ENCODE results near the gene PXDC1. TPM values are rescaled to one million over a fixed set of nuclear protein-coding genes. Genes with fewer than 3 reads are reported as not detected.

Gene PXDC1
- total RNA-seq, 1 experiment from 2014 or later = 6.3 TPM

DNA sequence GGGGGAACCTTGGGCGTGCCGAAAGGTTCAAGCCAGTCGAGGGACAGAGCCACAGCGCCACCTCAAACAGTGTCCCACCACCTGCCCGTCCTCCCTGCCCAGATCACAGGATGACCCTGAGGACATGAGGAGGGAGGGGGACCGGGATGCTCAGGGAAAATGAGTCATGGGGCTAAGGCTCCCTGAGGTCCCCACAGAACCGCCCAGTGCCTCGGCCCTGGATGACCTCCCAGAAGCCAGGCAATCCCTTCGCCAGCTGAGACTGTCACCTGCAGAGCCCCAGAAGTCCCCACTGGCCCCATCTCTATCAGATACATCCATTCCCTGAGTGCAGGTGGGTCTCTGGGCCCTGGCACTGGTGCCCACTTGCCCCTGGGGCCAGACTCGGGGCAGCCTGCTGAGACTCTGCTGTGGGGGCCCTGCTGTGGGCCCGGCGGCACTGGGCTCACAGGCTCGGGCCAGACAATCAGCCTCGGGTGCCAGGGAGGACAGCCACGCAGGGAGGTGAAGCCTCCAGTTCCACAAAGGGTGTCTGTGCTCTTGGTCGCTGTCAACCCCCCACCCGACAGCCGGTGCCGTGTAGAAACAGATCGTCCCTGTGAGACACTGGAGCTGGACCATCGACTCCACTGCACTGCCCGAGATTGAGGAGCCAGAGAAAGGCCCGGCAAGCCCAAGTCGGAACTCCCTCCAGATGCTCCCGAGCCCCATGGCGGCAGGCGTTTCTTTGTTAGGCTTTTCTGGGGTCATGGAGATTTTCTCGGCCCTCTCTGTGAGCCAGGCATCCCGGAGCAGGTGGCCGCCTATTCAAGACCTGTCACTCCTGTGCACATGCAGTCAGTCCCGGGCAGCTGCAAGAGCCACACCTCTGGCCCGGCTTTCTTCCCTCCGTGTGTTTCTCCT, 26.1 kb downstream of the PXDC1 start:
- DNase-seq (ENCODE audit: low read depth, low spot score) (no peak), ATAC-seq (no peak)
- no peak for TF ChIP-seq CEBPB (IDR thresholded peaks at IDR 0.05; ENCODE audit: low read depth)
- no peak for TF ChIP-seq ZFX (IDR thresholded peaks at IDR 0.05)
- TF ChIP-seq, protein P1, sequence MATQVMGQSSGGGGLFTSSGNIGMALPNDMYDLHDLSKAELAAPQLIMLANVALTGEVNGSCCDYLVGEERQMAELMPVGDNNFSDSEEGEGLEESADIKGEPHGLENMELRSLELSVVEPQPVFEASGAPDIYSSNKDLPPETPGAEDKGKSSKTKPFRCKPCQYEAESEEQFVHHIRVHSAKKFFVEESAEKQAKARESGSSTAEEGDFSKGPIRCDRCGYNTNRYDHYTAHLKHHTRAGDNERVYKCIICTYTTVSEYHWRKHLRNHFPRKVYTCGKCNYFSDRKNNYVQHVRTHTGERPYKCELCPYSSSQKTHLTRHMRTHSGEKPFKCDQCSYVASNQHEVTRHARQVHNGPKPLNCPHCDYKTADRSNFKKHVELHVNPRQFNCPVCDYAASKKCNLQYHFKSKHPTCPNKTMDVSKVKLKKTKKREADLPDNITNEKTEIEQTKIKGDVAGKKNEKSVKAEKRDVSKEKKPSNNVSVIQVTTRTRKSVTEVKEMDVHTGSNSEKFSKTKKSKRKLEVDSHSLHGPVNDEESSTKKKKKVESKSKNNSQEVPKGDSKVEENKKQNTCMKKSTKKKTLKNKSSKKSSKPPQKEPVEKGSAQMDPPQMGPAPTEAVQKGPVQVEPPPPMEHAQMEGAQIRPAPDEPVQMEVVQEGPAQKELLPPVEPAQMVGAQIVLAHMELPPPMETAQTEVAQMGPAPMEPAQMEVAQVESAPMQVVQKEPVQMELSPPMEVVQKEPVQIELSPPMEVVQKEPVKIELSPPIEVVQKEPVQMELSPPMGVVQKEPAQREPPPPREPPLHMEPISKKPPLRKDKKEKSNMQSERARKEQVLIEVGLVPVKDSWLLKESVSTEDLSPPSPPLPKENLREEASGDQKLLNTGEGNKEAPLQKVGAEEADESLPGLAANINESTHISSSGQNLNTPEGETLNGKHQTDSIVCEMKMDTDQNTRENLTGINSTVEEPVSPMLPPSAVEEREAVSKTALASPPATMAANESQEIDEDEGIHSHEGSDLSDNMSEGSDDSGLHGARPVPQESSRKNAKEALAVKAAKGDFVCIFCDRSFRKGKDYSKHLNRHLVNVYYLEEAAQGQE (IDR thresholded peaks at IDR 0.05; ENCODE audit: low read depth) = no peak
- TF ChIP-seq, protein P2, sequence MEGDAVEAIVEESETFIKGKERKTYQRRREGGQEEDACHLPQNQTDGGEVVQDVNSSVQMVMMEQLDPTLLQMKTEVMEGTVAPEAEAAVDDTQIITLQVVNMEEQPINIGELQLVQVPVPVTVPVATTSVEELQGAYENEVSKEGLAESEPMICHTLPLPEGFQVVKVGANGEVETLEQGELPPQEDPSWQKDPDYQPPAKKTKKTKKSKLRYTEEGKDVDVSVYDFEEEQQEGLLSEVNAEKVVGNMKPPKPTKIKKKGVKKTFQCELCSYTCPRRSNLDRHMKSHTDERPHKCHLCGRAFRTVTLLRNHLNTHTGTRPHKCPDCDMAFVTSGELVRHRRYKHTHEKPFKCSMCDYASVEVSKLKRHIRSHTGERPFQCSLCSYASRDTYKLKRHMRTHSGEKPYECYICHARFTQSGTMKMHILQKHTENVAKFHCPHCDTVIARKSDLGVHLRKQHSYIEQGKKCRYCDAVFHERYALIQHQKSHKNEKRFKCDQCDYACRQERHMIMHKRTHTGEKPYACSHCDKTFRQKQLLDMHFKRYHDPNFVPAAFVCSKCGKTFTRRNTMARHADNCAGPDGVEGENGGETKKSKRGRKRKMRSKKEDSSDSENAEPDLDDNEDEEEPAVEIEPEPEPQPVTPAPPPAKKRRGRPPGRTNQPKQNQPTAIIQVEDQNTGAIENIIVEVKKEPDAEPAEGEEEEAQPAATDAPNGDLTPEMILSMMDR (IDR thresholded peaks at IDR 0.05 in 2 of 3, conservative IDR thresholded peaks at IDR 0.05 in 1 of 3; ENCODE audit: borderline replicate concordance in 1 of 3, insufficient read depth in 1 of 3, low read depth in 2 of 3, low read length in 2 of 3) = no peak
- TF ChIP-seq, protein P3, sequence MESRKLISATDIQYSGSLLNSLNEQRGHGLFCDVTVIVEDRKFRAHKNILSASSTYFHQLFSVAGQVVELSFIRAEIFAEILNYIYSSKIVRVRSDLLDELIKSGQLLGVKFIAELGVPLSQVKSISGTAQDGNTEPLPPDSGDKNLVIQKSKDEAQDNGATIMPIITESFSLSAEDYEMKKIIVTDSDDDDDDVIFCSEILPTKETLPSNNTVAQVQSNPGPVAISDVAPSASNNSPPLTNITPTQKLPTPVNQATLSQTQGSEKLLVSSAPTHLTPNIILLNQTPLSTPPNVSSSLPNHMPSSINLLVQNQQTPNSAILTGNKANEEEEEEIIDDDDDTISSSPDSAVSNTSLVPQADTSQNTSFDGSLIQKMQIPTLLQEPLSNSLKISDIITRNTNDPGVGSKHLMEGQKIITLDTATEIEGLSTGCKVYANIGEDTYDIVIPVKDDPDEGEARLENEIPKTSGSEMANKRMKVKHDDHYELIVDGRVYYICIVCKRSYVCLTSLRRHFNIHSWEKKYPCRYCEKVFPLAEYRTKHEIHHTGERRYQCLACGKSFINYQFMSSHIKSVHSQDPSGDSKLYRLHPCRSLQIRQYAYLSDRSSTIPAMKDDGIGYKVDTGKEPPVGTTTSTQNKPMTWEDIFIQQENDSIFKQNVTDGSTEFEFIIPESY (IDR thresholded peaks at IDR 0.05; ENCODE audit: extremely low read depth, insufficient replicate concordance, low read length) = no peak
- TF ChIP-seq SRF (IDR thresholded peaks at IDR 0.05; ENCODE audit: low read depth) = no peak
- Histone ChIP-seq H4K20me1 (ENCODE audit: insufficient read depth) (no peaks in the 10 kb centered on the region), H3K4me2 (ENCODE audit: low read length) (no peak overlapping the region), H3K27me3 (ENCODE audit: insufficient read depth, low read length) (no peaks in the 10 kb centered on the region), H3K27ac (ENCODE audit: low read depth, low read length) (no peak overlapping the region), H3K4me3 (replicated peaks in 1 of 2; ENCODE audit: low read depth in 1 of 2, low read length in 2 of 2) (no peak overlapping the region), H3K36me3 (ENCODE audit: control insufficient read depth in 1 of 2, insufficient read depth in 2 of 2, low read length in 2 of 2) (no peaks in the 10 kb centered on the region), H2AFZ (ENCODE audit: low read depth, low read length, poor library complexity, severe bottlenecking) (no peak overlapping the region), H3K79me2 (ENCODE audit: insufficient read depth, low read length) (no peaks in the 10 kb centered on the region), H3K4me1 (ENCODE audit: control insufficient read depth in 1 of 2, insufficient read depth in 2 of 2, low read length in 2 of 2) (peaks cover 3 to 6% of the 10 kb centered on the region in 2 experiments; a peak in 3 of 4 replicates), H3K9me3 (ENCODE audit: control insufficient read depth in 1 of 2, insufficient read depth in 1 of 2, low read depth in 1 of 2, low read length in 2 of 2) (no peaks in the 10 kb centered on the region), H3K9me2 (ENCODE audit: insufficient read depth) (no peaks in the 10 kb centered on the region), H3K9ac (ENCODE audit: low read length) (no peak overlapping the region)
- RAD21 ChIA-PET (ENCODE audit: low non-redundant PET in 1 of 2, low total read pairs in 2 of 2, uncharacterized antibody in 2 of 2, unreplicated experiment in 2 of 2) = no interaction called here
- CTCF ChIA-PET = no interaction called here
- POLR2A ChIA-PET = no interaction called here
- intact Hi-C loops (cut with micrococcal nuclease) = no loop called here
- no TSS peak for BruUV-seq (replicated peaks)
